ENCODE measurements around the gene DPM2.

DPM2 gene

GRCh38 chr9:127972236-127972871, 34.7 kb upstream of the DPM2 start:
- no peak for DNase-seq

GRCh38 chr9:127971357-127972235, 33.9 kb upstream of the DPM2 start:
- DNase-seq, result no peak

DNA sequence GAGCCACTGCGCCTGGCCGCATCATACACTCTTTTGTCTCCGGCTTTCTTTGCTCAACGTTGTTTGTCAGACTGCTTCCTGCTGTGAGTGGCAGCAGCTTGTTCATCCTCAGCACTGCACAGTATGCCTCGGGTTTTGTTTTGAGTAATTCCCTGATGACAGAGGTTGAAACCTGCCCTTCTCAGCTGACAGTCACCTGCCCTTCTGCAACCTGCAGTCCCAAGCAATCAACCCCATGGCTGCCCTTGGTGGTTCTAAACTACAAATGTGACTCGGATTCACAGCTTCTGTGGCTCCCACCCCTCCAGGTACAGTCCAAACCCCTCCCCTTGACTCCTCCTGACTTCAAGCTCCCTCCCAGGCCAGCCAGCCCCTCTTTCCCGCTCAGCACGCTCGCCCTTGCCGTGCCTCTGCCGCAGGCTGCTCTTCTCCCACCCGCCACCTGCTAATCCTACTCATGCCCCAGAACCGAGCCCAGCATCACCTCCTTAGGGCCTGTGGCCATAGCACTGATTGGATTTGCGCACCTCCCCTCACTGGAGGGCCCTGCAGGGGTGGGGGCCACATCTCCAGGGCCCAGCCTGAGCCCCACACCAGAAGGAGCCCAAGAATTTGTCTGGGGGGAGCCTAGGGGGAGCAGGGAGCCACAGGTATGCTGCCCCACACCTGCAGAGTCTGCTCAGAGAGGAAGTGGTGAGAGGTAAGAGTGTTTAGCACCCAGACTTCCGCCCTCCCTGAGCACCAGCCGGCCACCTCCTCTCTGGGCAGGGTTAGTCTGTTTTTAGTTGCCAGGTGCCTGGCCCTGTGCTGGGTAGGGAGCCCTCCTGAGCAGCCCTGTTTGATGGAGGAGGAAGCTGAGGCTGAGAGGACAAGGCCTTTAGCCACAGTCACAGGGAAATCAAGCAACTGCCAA, 33.0 kb upstream of the DPM2 start:
- DNase-seq, result no peak

DNA sequence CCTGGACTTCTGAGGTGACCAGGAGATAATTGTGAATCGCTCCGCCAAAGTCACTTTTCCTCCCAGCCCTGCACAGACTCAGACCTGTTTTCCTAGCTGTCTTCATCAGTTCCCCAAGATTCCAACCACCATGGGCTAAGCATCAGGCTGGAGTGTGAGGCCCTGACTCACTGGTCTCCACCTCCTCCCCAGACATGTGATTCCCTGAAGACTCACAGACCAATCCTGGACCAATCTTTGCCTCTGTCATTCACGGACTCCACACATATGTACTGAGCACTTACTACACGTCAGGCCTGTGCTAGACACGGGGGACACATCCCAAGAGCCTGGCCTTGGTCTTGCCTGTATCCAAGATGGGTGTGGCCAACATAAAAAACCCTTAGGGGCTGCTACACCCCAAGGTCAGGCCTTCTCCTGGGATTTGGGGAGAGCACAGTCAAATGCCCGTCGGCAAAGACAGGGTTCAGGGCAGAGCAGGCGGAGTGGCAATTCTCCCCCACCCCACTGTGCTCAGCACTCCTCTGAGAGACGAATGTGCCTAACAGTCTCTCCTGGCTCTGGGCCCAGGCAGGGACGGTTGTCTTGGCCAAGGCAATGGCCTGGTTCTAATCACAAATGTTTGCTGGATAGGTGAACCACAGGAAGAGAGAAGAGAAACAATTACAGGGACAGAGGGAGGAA, 31.2 kb upstream of the DPM2 start:
- DNase-seq, result peak; percentile 83

GRCh38 chr9:127968042-127968441, 30.4 kb upstream of the DPM2 start:
- peak; percentile 49 for DNase-seq

- no peak for DNase-seq
Measured at GRCh38 chr9:127967151-127967809, 29.6 kb upstream of the DPM2 start.

- no peak for DNase-seq
Measured at GRCh38 chr9:127966416-127967150, 28.9 kb upstream of the DPM2 start.

- no peak for DNase-seq
Measured at GRCh38 chr9:127965953-127966352, 28.3 kb upstream of the DPM2 start.

DNA sequence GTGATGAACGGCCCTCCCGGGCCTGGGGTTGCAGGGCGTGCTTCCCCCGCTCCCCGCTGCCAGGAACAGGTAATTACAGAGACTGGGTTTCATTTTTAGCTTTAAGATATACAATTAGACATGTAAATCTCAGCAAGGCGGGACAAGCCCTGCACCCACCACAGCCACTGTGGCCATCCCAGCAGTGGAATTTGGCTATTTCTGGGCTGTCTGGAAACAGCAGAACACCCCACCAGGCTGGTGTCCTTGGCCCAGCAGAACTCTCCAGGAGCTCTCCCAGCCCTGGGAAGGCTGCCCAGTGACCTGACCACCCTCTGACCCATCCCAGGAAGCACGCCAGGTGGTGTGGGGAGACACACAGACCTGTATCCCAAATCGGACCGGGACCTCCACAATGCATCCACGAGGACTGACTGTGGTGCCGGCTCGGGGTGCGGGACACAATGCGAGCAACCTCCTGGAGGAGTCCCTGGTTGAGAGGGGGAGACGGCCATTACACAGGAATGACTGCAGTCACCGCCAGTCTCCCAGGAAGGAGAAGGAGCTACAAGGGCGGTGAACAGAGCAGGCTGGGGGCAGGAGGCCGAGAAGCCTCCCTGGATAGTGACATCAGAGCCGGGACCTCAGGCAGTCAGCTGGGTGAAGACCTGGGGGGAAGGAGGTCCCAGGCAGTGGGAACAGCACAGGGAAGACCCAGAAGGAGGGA, 25.9 kb upstream of the DPM2 start:
- DNase-seq, result no peak

DNA sequence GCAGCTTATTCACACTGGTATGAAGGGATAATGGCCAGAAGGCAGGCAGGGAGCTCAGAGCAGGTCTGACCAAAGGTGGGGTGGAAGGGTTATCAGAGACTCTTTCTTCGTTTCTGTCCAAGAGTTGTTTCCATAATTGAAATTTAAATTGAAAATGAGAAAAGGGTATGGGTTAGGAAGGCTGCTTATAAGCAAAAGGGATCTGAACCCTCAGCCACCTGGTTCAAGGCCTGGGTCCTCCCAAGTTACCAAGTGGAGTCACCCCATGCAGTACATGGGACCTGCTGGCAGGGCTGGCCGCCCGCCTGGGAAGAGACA, 25.3 kb upstream of the DPM2 start:
- DNase-seq, result no peak

DNA sequence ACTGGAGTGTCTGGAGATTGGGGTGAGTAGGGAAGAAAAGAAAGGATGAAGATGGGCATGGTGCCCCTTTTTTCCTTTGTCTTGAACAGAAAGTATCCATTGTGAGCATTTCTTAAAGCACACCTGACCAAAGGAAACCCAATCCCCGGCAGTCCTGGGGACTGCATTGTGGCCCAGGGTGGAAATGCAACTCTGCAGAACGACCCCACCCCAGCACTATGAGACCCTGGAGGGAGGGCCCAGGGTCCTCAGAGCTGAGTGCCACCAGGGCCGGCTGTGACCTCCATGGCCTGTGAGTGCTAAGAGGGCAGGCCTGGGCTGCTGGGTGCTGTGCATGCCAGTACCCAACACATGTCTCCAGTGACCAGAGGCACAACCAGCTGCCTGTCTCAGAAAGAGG, 24.6 kb upstream of the DPM2 start:
- DNase-seq, result no peak

DNA sequence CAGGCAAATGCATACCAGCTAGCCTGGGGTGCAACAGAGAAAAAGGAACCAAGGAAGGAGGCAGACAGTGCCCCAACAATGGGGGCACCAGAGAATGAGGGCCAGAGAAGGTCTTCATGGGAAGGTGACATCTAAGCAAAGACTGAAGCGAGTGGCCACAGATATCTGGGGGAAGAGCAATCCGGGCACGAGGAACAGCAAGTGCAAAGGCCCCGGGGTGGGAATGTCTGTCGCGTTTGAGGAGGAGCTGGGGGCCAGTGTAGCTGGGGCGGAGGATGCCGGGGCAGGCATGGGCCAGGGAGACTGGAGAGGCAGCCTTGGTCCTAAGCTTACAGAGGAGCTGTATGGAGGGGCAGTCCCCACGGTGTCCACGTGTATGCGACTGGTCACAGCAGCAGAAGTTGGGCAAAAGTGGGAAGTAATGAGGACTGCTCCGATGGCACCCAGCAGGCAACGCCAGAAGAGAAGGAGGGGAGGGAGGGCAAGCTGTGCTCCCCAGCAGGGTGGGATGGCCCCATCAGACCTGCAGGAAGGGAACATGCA, 24.0 kb upstream of the DPM2 start:
- DNase-seq, result no peak

GRCh38 chr9:127961155-127961490, 23.5 kb upstream of the DPM2 start:
- DNase-seq, result no peak

DNA sequence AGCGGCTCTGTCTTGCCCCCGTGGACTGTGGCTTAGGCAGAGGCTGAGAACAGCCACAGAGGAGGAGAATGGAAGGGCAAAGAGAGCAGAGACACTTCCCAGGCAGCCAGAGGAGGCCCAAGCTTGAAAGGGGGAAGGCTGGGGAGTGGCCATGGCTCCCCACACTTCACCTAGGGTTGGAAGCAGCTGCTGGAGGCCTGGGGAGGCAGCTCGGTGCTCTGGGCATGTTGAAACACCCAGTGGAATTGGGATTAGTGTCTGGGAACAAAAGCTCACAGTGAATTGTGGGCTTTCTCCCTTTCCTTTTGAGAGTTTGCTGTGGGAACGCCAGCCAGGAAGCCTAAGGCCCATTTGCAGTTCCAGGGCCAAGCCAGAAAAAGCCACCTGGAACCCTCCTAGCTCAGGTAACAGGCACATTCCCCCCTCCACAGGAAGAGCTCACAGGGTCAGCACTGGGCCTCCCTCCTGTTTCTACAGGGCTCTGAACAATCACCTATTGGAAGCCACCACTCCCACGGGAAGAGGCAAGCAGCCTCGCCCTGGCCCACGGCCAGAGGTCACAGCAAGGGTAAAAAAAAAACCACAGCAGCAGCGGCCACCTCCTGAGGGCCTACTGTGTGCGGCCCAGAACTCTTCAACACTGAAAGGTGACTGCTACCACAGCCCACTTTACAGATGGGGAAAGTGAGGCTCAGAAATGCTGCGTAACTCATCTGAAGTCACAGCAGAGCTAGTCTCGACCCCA, 22.9 kb upstream of the DPM2 start:
- DNase-seq, result no peak

DNA sequence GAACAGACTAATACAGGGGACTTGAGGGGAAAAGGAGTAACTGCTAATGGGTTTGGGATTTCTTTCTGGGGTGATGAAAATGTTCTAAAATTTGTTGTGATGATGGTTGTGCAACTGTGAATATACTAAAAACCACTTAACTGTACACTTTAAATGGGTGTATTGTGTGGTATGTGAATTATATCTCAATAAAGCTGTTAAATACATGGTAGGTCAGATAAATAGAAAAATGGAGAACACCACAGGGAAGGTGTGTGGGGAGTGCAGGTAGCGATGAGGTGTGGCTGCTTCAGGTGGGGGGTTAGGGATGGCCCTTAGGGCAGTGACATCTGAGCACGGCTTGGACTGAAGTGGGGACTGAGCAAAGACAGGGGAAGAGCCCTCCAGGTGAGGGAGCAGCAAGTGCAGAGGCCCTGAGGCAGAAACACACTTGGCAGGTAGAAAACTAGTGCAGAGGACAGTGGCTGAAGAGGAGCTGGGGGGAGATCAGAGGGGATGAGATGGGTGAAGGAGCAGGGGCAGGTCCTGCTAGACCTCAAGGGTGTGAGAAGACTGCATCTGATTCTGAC, 22.3 kb upstream of the DPM2 start:
- DNase-seq, result no peak

- DNase-seq, result no peak
Measured at GRCh38 chr9:127959398-127959797, 21.7 kb upstream of the DPM2 start.

GRCh38 chr9:127958728-127959127, 21.1 kb upstream of the DPM2 start:
- no peak for DNase-seq

GRCh38 chr9:127955294-127956015, 17.8 kb upstream of the DPM2 start:
- no peak for DNase-seq

GRCh38 chr9:127954831-127955293, 17.2 kb upstream of the DPM2 start:
- DNase-seq, result no peak

Data from NCI-H226 (cell line).